MCF 10A (cell line): Measurements from ENCODE around the gene CA10. TPM values are rescaled to one million over a fixed set of nuclear protein-coding genes. Genes with fewer than 3 reads are reported as not detected.

ENCODE experiments used
- BruUV-seq: library from RNA; stranded (reverse); fragments of 400-500 nt; replicated peaks from 2 replicates; lab custom pipeline; 2021; lab: Mats Ljungman, UMichigan
- CTCF ChIA-PET: fragments of 300-600 bp; sonication (Branson Sonifier 250); formaldehyde crosslinking; extraction: SDS; loops from one replicate; lab custom pipeline; 2021; ENCODE audit warnings: antibody characterized with exemption, inconsistent platforms; lab: Yijun Ruan, JAX
- POLR2A ChIA-PET: fragments of 300-600, 350-650 bp; sonication (Branson Sonifier 250); formaldehyde crosslinking; extraction: SDS; loops from one replicate; lab custom pipeline; 2020; ENCODE audit warnings: antibody characterized with exemption, inconsistent platforms; lab: Yijun Ruan, JAX
- DNase-seq: peaks from one replicate; pipeline ENCODE4 v3.0.0-alpha.2; 2018; ENCODE audit not compliant: unreplicated experiment
- H3K27ac Mint-ChIP-seq: one replicate; pipeline ENCODE4 v1.8.0; 2022; ENCODE audit warnings: mild to moderate bottlenecking, low read depth, mixed read lengths; ENCODE audit not compliant: unreplicated experiment
- H3K27me3 Mint-ChIP-seq: one replicate; pipeline ENCODE4 v1.8.0; 2022; ENCODE audit warnings: mixed read lengths; ENCODE audit not compliant: insufficient read depth, unreplicated experiment
- H3K36me3 Mint-ChIP-seq: one replicate; pipeline ENCODE4 v1.8.0; 2022; ENCODE audit warnings: mild to moderate bottlenecking, moderate library complexity, mixed read lengths; ENCODE audit not compliant: insufficient read depth, unreplicated experiment
- H3K4me1 Mint-ChIP-seq: one replicate; pipeline ENCODE4 v1.8.0; 2022; ENCODE audit warnings: mixed read lengths; ENCODE audit not compliant: insufficient read depth, unreplicated experiment
- H3K4me3 Mint-ChIP-seq: one replicate; pipeline ENCODE4 v1.8.0; 2022; ENCODE audit warnings: mild to moderate bottlenecking, moderate library complexity, mixed read lengths; ENCODE audit not compliant: unreplicated experiment
- H3K9me3 Mint-ChIP-seq: one replicate; pipeline ENCODE4 v1.8.0; 2022; ENCODE audit warnings: mixed read lengths; ENCODE audit not compliant: unreplicated experiment
- intact Hi-C: fragments of 100-400 bp; cut with micrococcal nuclease; formaldehyde crosslinking; loops from 2 replicates; pipeline ENCODE4 v1.14.1; 2022
- total RNA-seq: library from RNA; stranded (reverse); gene quantifications from 2 replicates; pipeline ENCODE4 v1.2.3, GENCODE V29; 2022
- TF ChIP-seq, protein P1 (sequence below): fragments of 200-600 bp; IDR thresholded peaks from one replicate; pipeline ENCODE4 v1.8.0; 2022; ENCODE audit warnings: antibody characterized with exemption, mild to moderate bottlenecking; ENCODE audit not compliant: unreplicated experiment

The CA10 gene
- total RNA-seq, 1 experiment from 2014 or later, result not detected

DNA sequence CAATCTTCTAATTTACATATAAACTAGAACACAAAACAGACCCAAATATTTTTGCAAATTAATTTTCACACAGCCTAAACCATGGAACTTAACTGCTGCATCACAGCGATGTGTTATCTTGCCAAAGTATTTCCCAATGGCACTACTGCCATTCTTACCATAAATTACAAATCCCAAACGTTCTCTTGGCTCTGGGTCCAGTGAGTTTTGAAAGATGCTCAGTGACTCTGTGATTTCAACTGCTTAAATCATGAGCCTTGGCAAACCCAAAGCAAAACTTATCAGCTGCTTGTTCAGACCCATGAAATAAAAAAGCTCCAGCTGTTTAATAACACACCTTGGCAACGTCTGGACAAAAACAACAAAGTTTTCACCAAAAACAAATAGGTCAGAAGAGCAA, 223.0 kb downstream of the CA10 start:
- BruUV-seq, result no TSS peak
- no peak for DNase-seq
- Mint-ChIP-seq H3K27me3 (peaks cover 22% of the 10 kb centered on the region), H3K9me3 (peaks cover 6% of the 10 kb centered on the region), H3K27ac (no peak overlapping the region), H3K4me3 (no peak overlapping the region), H3K36me3 (no peaks in the 10 kb centered on the region), H3K4me1 (no peaks in the 10 kb centered on the region)
- ChIA-PET POLR2A (no interaction called here), CTCF (interaction anchor here (0.6 kb wide), 1 partner anchor 44 kb away, joined by 3 read pairs; no protein-coding TSS in a partner anchor)
- TF ChIP-seq, protein P1, sequence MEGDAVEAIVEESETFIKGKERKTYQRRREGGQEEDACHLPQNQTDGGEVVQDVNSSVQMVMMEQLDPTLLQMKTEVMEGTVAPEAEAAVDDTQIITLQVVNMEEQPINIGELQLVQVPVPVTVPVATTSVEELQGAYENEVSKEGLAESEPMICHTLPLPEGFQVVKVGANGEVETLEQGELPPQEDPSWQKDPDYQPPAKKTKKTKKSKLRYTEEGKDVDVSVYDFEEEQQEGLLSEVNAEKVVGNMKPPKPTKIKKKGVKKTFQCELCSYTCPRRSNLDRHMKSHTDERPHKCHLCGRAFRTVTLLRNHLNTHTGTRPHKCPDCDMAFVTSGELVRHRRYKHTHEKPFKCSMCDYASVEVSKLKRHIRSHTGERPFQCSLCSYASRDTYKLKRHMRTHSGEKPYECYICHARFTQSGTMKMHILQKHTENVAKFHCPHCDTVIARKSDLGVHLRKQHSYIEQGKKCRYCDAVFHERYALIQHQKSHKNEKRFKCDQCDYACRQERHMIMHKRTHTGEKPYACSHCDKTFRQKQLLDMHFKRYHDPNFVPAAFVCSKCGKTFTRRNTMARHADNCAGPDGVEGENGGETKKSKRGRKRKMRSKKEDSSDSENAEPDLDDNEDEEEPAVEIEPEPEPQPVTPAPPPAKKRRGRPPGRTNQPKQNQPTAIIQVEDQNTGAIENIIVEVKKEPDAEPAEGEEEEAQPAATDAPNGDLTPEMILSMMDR, result no peak
- intact Hi-C loops, result no loop called here

GRCh38 chr17:51933647-51934046, 224.9 kb downstream of the CA10 start:
- Mint-ChIP-seq H3K4me3 (no peak overlapping the region), H3K27ac (no peak overlapping the region), H3K9me3 (peaks cover 6% of the 10 kb centered on the region), H3K4me1 (no peaks in the 10 kb centered on the region), H3K36me3 (no peaks in the 10 kb centered on the region), H3K27me3 (peaks cover 39% of the 10 kb centered on the region)
- BruUV-seq, result no TSS peak
- CTCF ChIA-PET, result no interaction called here
- POLR2A ChIA-PET, result no interaction called here
- TF ChIP-seq, protein P1, result no peak
- DNase-seq, result no peak
- intact Hi-C loops, result no loop called here

- no peak overlapping the region for H3K4me3 Mint-ChIP-seq
- CTCF ChIA-PET, result interaction anchor here (0.6 kb wide), 1 partner anchor 19 kb away, joined by 3 read pairs; no protein-coding TSS in a partner anchor
- no peaks in the 10 kb centered on the region for H3K36me3 Mint-ChIP-seq
- no peaks in the 10 kb centered on the region for H3K4me1 Mint-ChIP-seq
- no TSS peak for BruUV-seq
- POLR2A ChIA-PET, result no interaction called here
- H3K27ac Mint-ChIP-seq, result no peak overlapping the region
- TF ChIP-seq, protein P1, result no peak
- intact Hi-C loops, result no loop called here
- peaks cover 76% of the 10 kb centered on the region for H3K27me3 Mint-ChIP-seq
- H3K9me3 Mint-ChIP-seq, result no peaks in the 10 kb centered on the region
- DNase-seq, result no peak
Observed at GRCh38 chr17:51926448-51926847, 232.1 kb downstream of the CA10 start.

DNA sequence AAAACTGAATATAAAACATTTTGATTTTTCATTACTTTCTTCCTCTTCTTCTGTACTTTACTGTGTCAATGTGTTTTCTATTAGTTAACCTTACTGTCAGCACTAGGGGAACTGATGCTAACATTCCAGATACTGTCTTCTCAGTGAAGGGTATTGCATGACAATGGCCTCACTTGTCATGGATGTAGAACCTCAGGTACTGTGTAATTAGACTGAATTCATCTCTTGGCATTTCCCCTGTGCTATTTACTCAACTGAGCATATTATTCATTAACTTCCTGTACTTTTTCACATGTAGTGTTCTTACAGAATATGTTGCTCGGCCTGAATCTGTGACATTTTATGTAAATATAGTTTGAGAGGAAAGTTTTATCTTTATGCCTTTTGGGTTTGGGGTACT, 237.0 kb downstream of the CA10 start:
- Mint-ChIP-seq H3K9me3 (no peaks in the 10 kb centered on the region), H3K27ac (no peak overlapping the region), H3K36me3 (no peaks in the 10 kb centered on the region), H3K4me1 (no peaks in the 10 kb centered on the region), H3K4me3 (no peak overlapping the region), H3K27me3 (peaks cover 65% of the 10 kb centered on the region)
- ChIA-PET POLR2A (no interaction called here), CTCF (no interaction called here)
- intact Hi-C loops, result no loop called here
- TF ChIP-seq, protein P1, result no peak
- DNase-seq, result no peak
- no TSS peak for BruUV-seq
